Type B pancreatic cell (in vitro differentiated cells): ENCODE data around the gene ATG4B. TPM values are rescaled to one million over a fixed set of nuclear protein-coding genes. Genes with fewer than 3 reads are reported as not detected.

Source experiments
- DNase-seq: peaks from one replicate; pipeline ENCODE4 v3.0.0; 2021; ENCODE audit warnings: mixed read lengths; ENCODE audit not compliant: unreplicated experiment; ENCODE audit errors: extremely low spot score
- H3K27ac Mint-ChIP-seq: 2 replicates; pipeline ENCODE4 v1.8.0; 2021; ENCODE audit warnings: mild to moderate bottlenecking, mixed read lengths
- H3K27me3 Mint-ChIP-seq: 2 replicates; pipeline ENCODE4 v1.8.0; 2021; ENCODE audit warnings: mixed read lengths
- H3K36me3 Mint-ChIP-seq: 2 replicates; pipeline ENCODE4 v1.8.0; 2021; ENCODE audit warnings: mixed read lengths
- H3K4me1 Mint-ChIP-seq: one replicate; pipeline ENCODE4 v1.8.0; 2021; ENCODE audit warnings: mixed read lengths; ENCODE audit not compliant: unreplicated experiment
- H3K4me3 Mint-ChIP-seq: 2 replicates; pipeline ENCODE4 v1.8.0; 2021; ENCODE audit warnings: mild to moderate bottlenecking, mixed read lengths
- H3K9me3 Mint-ChIP-seq: 2 replicates; pipeline ENCODE4 v1.8.0; 2021; ENCODE audit warnings: mixed read lengths
- total RNA-seq: library from RNA; stranded (reverse); gene quantifications from 2 replicates; pipeline ENCODE4 v1.2.1, GENCODE V29; 2021; ENCODE audit warnings: low replicate concordance
- TF ChIP-seq, protein P1 (sequence below): fragments of 200-600 bp; sonication (generic); conservative IDR thresholded peaks from 2 replicates; pipeline ENCODE4 v1.5.0; 2021; ENCODE audit warnings: antibody characterized with exemption, mild to moderate bottlenecking

Gene ATG4B
- total RNA-seq, 1 donor from 2014 or later: 112 TPM

GRCh38 chr2:241602720-241603119 lies 34.8 kb upstream of the ATG4B start:
- Mint-ChIP-seq H3K36me3 (peaks cover 25% of the 10 kb centered on the region), H3K27ac (no peak overlapping the region), H3K4me3 (no peak overlapping the region)

GRCh38 chr2:241603686-241604085 lies 33.8 kb upstream of the ATG4B start:
- Mint-ChIP-seq H3K36me3 (peaks cover 17% of the 10 kb centered on the region), H3K4me3 (no peak overlapping the region), H3K9me3 (no peaks in the 10 kb centered on the region), H3K27me3 (no peaks in the 10 kb centered on the region), H3K27ac (no peak overlapping the region), H3K4me1 (peaks cover 8% of the 10 kb centered on the region)
- DNase-seq: no peak
- TF ChIP-seq, protein P1, sequence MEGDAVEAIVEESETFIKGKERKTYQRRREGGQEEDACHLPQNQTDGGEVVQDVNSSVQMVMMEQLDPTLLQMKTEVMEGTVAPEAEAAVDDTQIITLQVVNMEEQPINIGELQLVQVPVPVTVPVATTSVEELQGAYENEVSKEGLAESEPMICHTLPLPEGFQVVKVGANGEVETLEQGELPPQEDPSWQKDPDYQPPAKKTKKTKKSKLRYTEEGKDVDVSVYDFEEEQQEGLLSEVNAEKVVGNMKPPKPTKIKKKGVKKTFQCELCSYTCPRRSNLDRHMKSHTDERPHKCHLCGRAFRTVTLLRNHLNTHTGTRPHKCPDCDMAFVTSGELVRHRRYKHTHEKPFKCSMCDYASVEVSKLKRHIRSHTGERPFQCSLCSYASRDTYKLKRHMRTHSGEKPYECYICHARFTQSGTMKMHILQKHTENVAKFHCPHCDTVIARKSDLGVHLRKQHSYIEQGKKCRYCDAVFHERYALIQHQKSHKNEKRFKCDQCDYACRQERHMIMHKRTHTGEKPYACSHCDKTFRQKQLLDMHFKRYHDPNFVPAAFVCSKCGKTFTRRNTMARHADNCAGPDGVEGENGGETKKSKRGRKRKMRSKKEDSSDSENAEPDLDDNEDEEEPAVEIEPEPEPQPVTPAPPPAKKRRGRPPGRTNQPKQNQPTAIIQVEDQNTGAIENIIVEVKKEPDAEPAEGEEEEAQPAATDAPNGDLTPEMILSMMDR: no peak

More at GRCh38 chr2:241602720-241603119, 34.8 kb upstream of the ATG4B start:
- Mint-ChIP-seq H3K9me3 (no peaks in the 10 kb centered on the region), H3K27me3 (no peaks in the 10 kb centered on the region), H3K4me1 (peaks cover 4% of the 10 kb centered on the region)
- no peak for DNase-seq
- TF ChIP-seq, protein P1: no peak

DNA sequence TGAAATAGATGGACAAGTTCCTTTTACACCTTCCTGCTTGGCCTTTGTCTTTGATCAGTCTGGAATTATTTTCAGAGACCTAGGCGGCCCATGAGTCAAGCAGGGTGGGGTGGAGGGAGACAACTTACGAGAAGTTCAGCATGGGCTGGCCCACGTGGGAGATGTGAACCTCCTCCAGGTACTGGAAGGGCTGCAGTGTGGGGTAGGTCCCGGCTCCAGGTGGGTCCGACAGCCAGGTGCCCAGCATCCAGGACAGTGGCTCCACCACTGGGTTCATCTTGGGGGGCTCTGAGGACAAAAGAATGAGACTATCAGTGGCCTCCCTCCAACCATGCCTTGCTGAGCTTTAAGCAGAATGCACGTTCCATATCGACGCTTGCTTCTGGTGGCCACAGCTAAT lies 31.3 kb upstream of the ATG4B start:
- no peak for DNase-seq
- Mint-ChIP-seq H3K27me3 (no peaks in the 10 kb centered on the region), H3K4me1 (peaks cover 14% of the 10 kb centered on the region), H3K4me3 (no peak overlapping the region), H3K36me3 (peaks cover 9% of the 10 kb centered on the region), H3K27ac (no peak overlapping the region), H3K9me3 (no peaks in the 10 kb centered on the region)
- TF ChIP-seq, protein P1: no peak

GRCh38 chr2:241607162-241607885 lies 30.2 kb upstream of the ATG4B start:
- peaks cover 20% of the 10 kb centered on the region for H3K4me1 Mint-ChIP-seq
- H3K9me3 Mint-ChIP-seq: no peaks in the 10 kb centered on the region
- peaks cover 4% of the 10 kb centered on the region for H3K36me3 Mint-ChIP-seq

GRCh38 chr2:241608881-241609280 lies 28.6 kb upstream of the ATG4B start:
- Mint-ChIP-seq H3K9me3 (no peaks in the 10 kb centered on the region), H3K27ac (peak overlapping the region; percentile 61), H3K36me3 (no peaks in the 10 kb centered on the region), H3K27me3 (no peaks in the 10 kb centered on the region), H3K4me1 (peaks cover 16% of the 10 kb centered on the region), H3K4me3 (peak overlapping the region; percentile 73)
- DNase-seq: no peak
- TF ChIP-seq, protein P1: no peak

More at GRCh38 chr2:241607162-241607885, 30.2 kb upstream of the ATG4B start:
- Mint-ChIP-seq H3K4me3 (no peak overlapping the region), H3K27ac (no peak overlapping the region), H3K27me3 (no peaks in the 10 kb centered on the region)
- TF ChIP-seq, protein P1: no peak
- no peak for DNase-seq
